IMR-90 (cell line): ENCODE results near the gene MB. TPM values are rescaled to one million over a fixed set of nuclear protein-coding genes. Genes with fewer than 3 reads are reported as not detected.

Source experiments
- ATAC-seq: fragments of 200-7000 bp; cut with Tn5 transposase; 2 replicates; pipeline ENCODE4 v1.9.1; 2020; ENCODE audit warnings: low read depth, mild to moderate bottlenecking, moderate library complexity
- BruUV-seq: library from RNA; stranded (reverse); fragments of 400-500 nt; replicated peaks from 2 replicates; lab custom pipeline; 2021; lab: Mats Ljungman, UMichigan
- CTCF ChIA-PET: fragments of 300-600 bp; formaldehyde crosslinking; extraction: SDS; loops from one replicate; lab custom pipeline; 2021; ENCODE audit warnings: antibody characterized with exemption; lab: Yijun Ruan, JAX
- POLR2A ChIA-PET: fragments of 300-600 bp; sonication (Branson Sonifier 250); formaldehyde crosslinking; loops from one replicate; lab custom pipeline; 2022; ENCODE audit warnings: antibody characterized with exemption; ENCODE audit not compliant: unreplicated experiment; lab: Charles Lee
- DNase-seq: peaks from one replicate; pipeline ENCODE4 v3.0.0; 2013
- H2AFZ ChIP-seq: replicated peaks from 2 replicates; pipeline ENCODE3; 2013; ENCODE audit warnings: low read length, mild to moderate bottlenecking; ENCODE audit not compliant: poor library complexity
- H2AK5ac ChIP-seq: 2 replicates; pipeline ENCODE4 v1.6.1; 2013; ENCODE audit warnings: low read depth, low read length, inconsistent platforms
- H2AK9ac ChIP-seq: replicated peaks from 2 replicates; pipeline ENCODE3; 2013; ENCODE audit warnings: mild to moderate bottlenecking, low read depth, low read length, moderate library complexity; ENCODE audit not compliant: poor library complexity
- H2BK120ac ChIP-seq: 2 replicates; pipeline ENCODE4 v1.6.1; 2013; ENCODE audit warnings: low read depth, low read length, inconsistent platforms
- H2BK15ac ChIP-seq: 3 replicates; pipeline ENCODE4 v1.6.1; 2013; ENCODE audit warnings: low read depth, low read length, inconsistent platforms
- H2BK20ac ChIP-seq: 2 replicates; pipeline ENCODE4 v1.6.1; 2013; ENCODE audit warnings: low read depth, mild to moderate bottlenecking, inconsistent platforms, low read length, moderate library complexity
- H2BK5ac ChIP-seq: 2 replicates; pipeline ENCODE4 v1.6.1; 2013; ENCODE audit warnings: mild to moderate bottlenecking, low read depth, low read length, inconsistent platforms; ENCODE audit not compliant: poor library complexity, severe bottlenecking
- H3K14ac ChIP-seq: replicated peaks from 2 replicates; pipeline ENCODE4 v1.6.1; 2013; ENCODE audit warnings: low read depth, low read length, inconsistent platforms
- H3K18ac ChIP-seq: 2 replicates; pipeline ENCODE4 v1.6.1; 2013; ENCODE audit warnings: low read depth, low read length, control low read depth
- H3K23ac ChIP-seq: 2 replicates; pipeline ENCODE4 v1.6.1; 2013; ENCODE audit warnings: low read depth, low read length, inconsistent platforms
- H3K27ac ChIP-seq: 2 replicates; pipeline ENCODE4 v1.5.1; 2013; ENCODE audit warnings: mild to moderate bottlenecking, control low read depth, low read length; ENCODE audit not compliant: insufficient read depth
- H3K27me3 ChIP-seq: 2 replicates; pipeline ENCODE4 v1.6.1; 2013; ENCODE audit warnings: low read length; ENCODE audit not compliant: control insufficient read depth, insufficient read depth
- H3K36me3 ChIP-seq: 2 replicates; pipeline ENCODE4 v1.6.1; 2013; ENCODE audit warnings: low read length, mixed read lengths; ENCODE audit not compliant: control insufficient read depth, insufficient read depth
- H3K4ac ChIP-seq: 2 replicates; pipeline ENCODE4 v1.6.1; 2013; ENCODE audit warnings: low read depth, low read length, inconsistent platforms
- H3K4me1 ChIP-seq: 2 replicates; pipeline ENCODE4 v1.6.1; 2013; ENCODE audit warnings: low read length, mixed read lengths; ENCODE audit not compliant: control insufficient read depth, insufficient read depth
- H3K4me2 ChIP-seq: 2 replicates; pipeline ENCODE4 v1.6.1; 2013; ENCODE audit warnings: low read depth, mild to moderate bottlenecking, control low read depth, low read length, moderate library complexity
- H3K4me3 ChIP-seq: 2 replicates; pipeline ENCODE4 v1.5.1; 2013; ENCODE audit warnings: low read depth, mild to moderate bottlenecking, control low read depth, low read length, moderate library complexity; ENCODE audit not compliant: insufficient read depth
- H3K56ac ChIP-seq: 2 replicates; pipeline ENCODE4 v1.6.1; 2013; ENCODE audit warnings: low read length, inconsistent platforms; ENCODE audit not compliant: insufficient read depth; ENCODE audit errors: extremely low read depth
- H3K79me1 ChIP-seq, 2 experiments: 2 replicates each; pipeline ENCODE4 v1.6.1; 2013; ENCODE audit warnings: low read length in 2 of 2, inconsistent platforms in 1 of 2, low read depth in 1 of 2
- H3K9ac ChIP-seq: 2 replicates; pipeline ENCODE4 v1.6.1; 2013; ENCODE audit warnings: low read depth, low read length, control low read depth
- H3K9me1 ChIP-seq: 2 replicates; pipeline ENCODE4 v1.6.1; 2013; ENCODE audit warnings: low read length, inconsistent platforms; ENCODE audit not compliant: insufficient read depth
- H3K9me3 ChIP-seq: 2 replicates; pipeline ENCODE4 v1.6.1; 2013; ENCODE audit warnings: low read length; ENCODE audit not compliant: control insufficient read depth, insufficient read depth
- H4K20me1 ChIP-seq: 2 replicates; pipeline ENCODE4 v1.6.1; 2013; ENCODE audit warnings: low read length, inconsistent platforms; ENCODE audit not compliant: insufficient read depth
- H4K5ac ChIP-seq: 2 replicates; pipeline ENCODE4 v1.6.1; 2013; ENCODE audit warnings: mild to moderate bottlenecking, low read depth, low read length, control low read depth
- H4K8ac ChIP-seq, 2 experiments: 2 replicates each; pipeline ENCODE4 v1.6.1; 2013; ENCODE audit warnings: low read depth in 2 of 2, low read length in 2 of 2, control low read depth in 1 of 2, inconsistent platforms in 1 of 2
- H4K91ac ChIP-seq: 2 replicates; pipeline ENCODE4 v1.6.1; 2013; ENCODE audit warnings: low read depth, low read length, inconsistent platforms; ENCODE audit not compliant: insufficient read depth
- CEBPB ChIP-seq: IDR thresholded peaks from 2 replicates; pipeline ENCODE4 v1.6.1; 2012; ENCODE audit warnings: low read depth, low read length, improper control_type of control experiment
- CHD1 ChIP-seq: IDR thresholded peaks from 2 replicates; pipeline ENCODE4 v1.6.1; 2012; ENCODE audit warnings: low read depth, low read length, improper control_type of control experiment
- RAD21 ChIP-seq: IDR thresholded peaks from 2 replicates; pipeline ENCODE4 v1.6.1; 2012; ENCODE audit warnings: low read length, improper control_type of control experiment
- RCOR1 ChIP-seq: IDR thresholded peaks from 2 replicates; pipeline ENCODE4 v1.6.1; 2012; ENCODE audit warnings: mild to moderate bottlenecking, low read length, improper control_type of control experiment; ENCODE audit not compliant: insufficient replicate concordance
- WGBS, 2 experiments: methylation state at CpG; one replicate each; pipeline versions ENCODE4 v1.1.5 to v1.1.7; 2013; ENCODE audit warnings: missing lambda C conversion rate in 2 of 2; ENCODE audit not compliant: insufficient read length in 1 of 2; ENCODE audit errors: extremely low coverage in 2 of 2; 5-methylcytosine and 5-hydroxymethylcytosine counted together
- dilution Hi-C: fragments of 300-500 bp; cut with HindIII; formaldehyde crosslinking; loops from one replicate; pipeline ENCODE4 v1.14.3; 2018; ENCODE audit warnings: low sequenced_read_pairs; ENCODE audit not compliant: unreplicated experiment
- in situ Hi-C: fragments of 300-500 bp; cut with MboI; formaldehyde crosslinking; loops from 3 replicates; pipeline ENCODE4 v1.14.3; 2019; ENCODE audit warnings: low sequenced_read_pairs, inconsistent platforms, mixed read lengths
- intact Hi-C: fragments of 100-400 bp; cut with micrococcal nuclease; formaldehyde crosslinking; loops from 2 replicates; pipeline ENCODE4 v1.10.0; 2022
- polyA plus RNA-seq, 3 experiments: library from polyadenylated mRNA; depleted of rRNA; stranded (reverse); fragments of >200 nt; gene quantifications; 2 replicates each; pipeline ENCODE4 v1.2.3, GENCODE V29; 2012; ENCODE audit warnings: low replicate concordance in 1 of 3
- total RNA-seq: library from RNA; depleted of rRNA; stranded (reverse); fragments of >200 nt; gene quantifications from 2 replicates; pipeline ENCODE4 v1.2.3, GENCODE V29; 2012
- TF ChIP-seq, protein P1 (sequence below): conservative IDR thresholded peaks from 2 replicates; pipeline ENCODE4 v1.5.1; 2012; ENCODE audit warnings: mild to moderate bottlenecking, low read depth, low read length, improper control_type of control experiment

The MB gene
- total and polyA plus RNA-seq, 2 of the 4 experiments (the other 2 are of a cell fraction), result not detected

DNA sequence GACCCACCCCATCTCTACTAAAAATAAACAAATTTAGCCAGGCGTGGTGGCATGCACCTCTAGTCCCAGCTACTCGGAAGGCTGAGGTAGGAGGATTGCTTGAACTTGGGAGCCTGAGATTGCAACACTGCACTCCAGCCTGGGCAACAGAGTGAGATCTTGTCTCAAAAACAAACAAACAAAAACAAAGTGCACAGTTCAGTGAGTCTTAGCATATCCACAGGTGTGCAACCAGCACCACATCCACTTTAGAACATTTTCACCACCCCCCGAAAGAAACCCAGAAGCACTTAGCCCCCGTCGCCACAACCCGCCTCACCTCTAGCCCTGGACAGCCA lies 27.4 kb downstream of the MB start:
- Histone ChIP-seq H2AK9ac (no peak overlapping the region), H3K36me3 (no peaks in the 10 kb centered on the region), H2BK20ac (no peak overlapping the region), H3K14ac (no peak overlapping the region), H3K9me3 (peaks cover 3% of the 10 kb centered on the region; the same call in 1 of the 2 replicates), H2BK120ac (no peak overlapping the region; the same call in 1 of the 2 replicates), H4K20me1 (no peaks in the 10 kb centered on the region; the same call in 1 of the 2 replicates), H4K91ac (no peak overlapping the region), H3K79me1 (no peaks in the 10 kb centered on the region), H4K8ac (peak overlapping the region in 1 of 2 experiments; percentile 25; a peak in 1 of 4 replicates), H3K56ac (no peak overlapping the region), H2AK5ac (no peak overlapping the region; the same call in 1 of the 2 replicates), H3K4me1 (peaks cover 13% of the 10 kb centered on the region; the same call in 1 of the 2 replicates), H3K4ac (no peak overlapping the region), H3K9me1 (peaks cover 3% of the 10 kb centered on the region; the same call in 1 of the 2 replicates), H4K5ac (no peak overlapping the region), H3K18ac (no peak overlapping the region), H3K4me2 (no peak overlapping the region), H2BK15ac (no peak overlapping the region), H3K9ac (no peak overlapping the region), H2AFZ (no peak overlapping the region), H3K4me3 (no peak overlapping the region), H3K27ac (no peak overlapping the region), H3K23ac (no peak overlapping the region), H2BK5ac (peak overlapping the region; percentile 10), H3K27me3 (peaks cover 6% of the 10 kb centered on the region; the same call in 1 of the 2 replicates)
- ATAC-seq (no peak), DNase-seq (no peak)
- WGBS, 2 experiments, result 90% methylated on average over 2 of the region's 6 CpGs; no CpG with 5 or more reads in 1 of the 2 experiments
- POLR2A ChIA-PET, result no interaction called here
- CTCF ChIA-PET, result interaction anchor here (1.5 kb wide), 1 partner anchor 159 kb away, joined by 5 read pairs; no protein-coding TSS in a partner anchor
- dilution Hi-C loops, result no loop called here
- no TSS peak for BruUV-seq
- in situ Hi-C loops, result loop anchor here (5.0 kb wide), 1 partner anchor 237 kb away; no protein-coding TSS in a partner anchor
- intact Hi-C loops, result no loop called here
- TF ChIP-seq RCOR1, result no peak
- TF ChIP-seq, protein P1, sequence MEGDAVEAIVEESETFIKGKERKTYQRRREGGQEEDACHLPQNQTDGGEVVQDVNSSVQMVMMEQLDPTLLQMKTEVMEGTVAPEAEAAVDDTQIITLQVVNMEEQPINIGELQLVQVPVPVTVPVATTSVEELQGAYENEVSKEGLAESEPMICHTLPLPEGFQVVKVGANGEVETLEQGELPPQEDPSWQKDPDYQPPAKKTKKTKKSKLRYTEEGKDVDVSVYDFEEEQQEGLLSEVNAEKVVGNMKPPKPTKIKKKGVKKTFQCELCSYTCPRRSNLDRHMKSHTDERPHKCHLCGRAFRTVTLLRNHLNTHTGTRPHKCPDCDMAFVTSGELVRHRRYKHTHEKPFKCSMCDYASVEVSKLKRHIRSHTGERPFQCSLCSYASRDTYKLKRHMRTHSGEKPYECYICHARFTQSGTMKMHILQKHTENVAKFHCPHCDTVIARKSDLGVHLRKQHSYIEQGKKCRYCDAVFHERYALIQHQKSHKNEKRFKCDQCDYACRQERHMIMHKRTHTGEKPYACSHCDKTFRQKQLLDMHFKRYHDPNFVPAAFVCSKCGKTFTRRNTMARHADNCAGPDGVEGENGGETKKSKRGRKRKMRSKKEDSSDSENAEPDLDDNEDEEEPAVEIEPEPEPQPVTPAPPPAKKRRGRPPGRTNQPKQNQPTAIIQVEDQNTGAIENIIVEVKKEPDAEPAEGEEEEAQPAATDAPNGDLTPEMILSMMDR, result no peak
- no peak for TF ChIP-seq RAD21
- no peak for TF ChIP-seq CHD1
- peak; percentile 53 for TF ChIP-seq CEBPB
